Left colon (tissue), 2 donors: Measurements from ENCODE around the gene MAP2K6. TPM values are rescaled to one million over a fixed set of nuclear protein-coding genes. Genes with fewer than 3 reads are reported as not detected.

Experiments
- ATAC-seq: fragments of 200-7000 bp; cut with Tn5 transposase; one replicate; pipeline ENCODE4 v1.9.1; 2020; ENCODE audit warnings: mild to moderate bottlenecking, moderate library complexity
- DNase-seq, 2 donors: peaks; one replicate each; pipeline ENCODE4 v3.0.0-alpha.2; 2020
- intact Hi-C, 2 donors: fragments of 100-400 bp; cut with DNase I in 1 of 2; cut with micrococcal nuclease in 1 of 2; formaldehyde crosslinking; loops; one replicate each; pipeline versions ENCODE4 v1.11.2 to v1.14.0; 2022; cut with DNase I, micrococcal nuclease
- total RNA-seq, 2 donors: library from RNA; stranded (reverse); fragmentation: NEBNext Ultra II Directional; extraction: Animal tissue kit (Norgen Biotek cat#: 25700); gene quantifications; one replicate each; pipeline ENCODE4 v1.2.1, GENCODE V29; 2021
- donor health status: DM: no; HTN: no; CAD: no.
- donor health status: DM: yes; HTN: yes; CAD: no.

Gene MAP2K6
- total RNA-seq, 2 donors from 2014 or later: 58.4 to 128 TPM

DNA sequence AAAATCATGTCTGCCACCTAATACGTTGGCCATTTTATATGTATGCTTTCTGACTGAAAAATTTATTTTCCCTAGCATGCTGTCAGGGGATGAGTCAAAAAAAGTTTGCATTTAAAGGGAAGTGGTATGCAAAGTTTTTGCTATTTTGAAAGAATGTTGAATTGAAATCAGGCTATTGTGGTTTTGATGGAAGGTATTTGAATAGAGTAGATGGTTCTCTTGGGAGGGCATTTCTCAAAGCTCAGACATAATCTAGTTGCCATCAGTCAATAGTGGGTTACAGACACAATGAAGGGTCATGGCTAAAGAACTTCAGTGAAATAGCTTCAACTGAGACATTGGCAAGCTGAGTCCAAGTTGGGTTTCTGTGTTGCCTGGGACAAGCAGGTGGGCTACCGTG lies 102.4 kb downstream of the MAP2K6 start:
- ATAC-seq (no peak), DNase-seq (no peak)
- intact Hi-C loops: no loop called here

DNA sequence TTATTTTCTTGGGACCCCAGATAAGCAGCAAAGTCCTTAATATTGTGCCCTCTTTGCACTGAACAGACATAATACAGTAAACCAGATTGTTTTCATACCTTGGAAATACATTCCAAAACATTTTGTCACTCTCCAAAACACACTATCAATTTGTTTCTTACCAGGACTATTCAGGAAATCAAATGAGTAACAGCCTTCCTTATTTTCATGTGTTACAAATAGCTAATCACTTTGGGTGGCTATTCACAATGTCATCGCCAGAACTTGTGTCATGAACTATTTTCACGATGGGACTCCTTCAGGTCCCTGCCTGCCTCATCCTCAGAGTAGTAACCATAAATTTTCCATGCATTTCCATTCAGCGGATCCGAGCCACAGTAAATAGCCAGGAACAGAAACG lies 104.5 kb downstream of the MAP2K6 start:
- ATAC-seq (no peak), DNase-seq (no peak)
- intact Hi-C loops: no loop called here

DNA sequence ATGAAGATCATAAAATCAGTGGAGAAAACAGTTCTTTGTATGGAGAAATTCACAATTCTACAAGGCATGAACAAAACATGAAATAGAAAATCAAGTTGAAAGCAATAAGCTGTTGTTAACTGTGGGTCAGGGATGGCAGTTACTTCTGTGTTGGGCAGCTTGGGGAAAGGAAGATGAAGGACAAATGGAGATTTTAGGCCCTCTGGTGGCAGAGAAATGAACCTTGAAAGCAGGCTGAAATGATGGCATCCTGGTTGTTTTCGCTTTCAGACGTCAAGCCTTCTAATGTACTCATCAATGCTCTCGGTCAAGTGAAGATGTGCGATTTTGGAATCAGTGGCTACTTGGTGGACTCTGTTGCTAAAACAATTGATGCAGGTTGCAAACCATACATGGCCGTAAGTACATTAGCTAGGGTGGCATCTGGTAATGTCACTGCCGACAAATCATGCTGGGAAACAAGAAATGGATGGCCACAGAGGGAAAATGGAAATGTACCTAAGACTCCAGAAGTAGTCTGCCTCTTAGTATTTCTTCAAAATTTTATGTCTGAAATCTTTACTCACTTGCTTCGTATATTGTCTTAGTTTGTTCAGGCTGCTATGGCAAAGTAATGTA lies 108.9 kb downstream of the MAP2K6 start:
- ATAC-seq: peak; percentile 83
- intact Hi-C loops: loop anchor here in 1 of 2 donors (5.0 to 10.0 kb wide), 2 partner anchors 191 to 621 kb away; no protein-coding TSS in a partner anchor
- no peak for DNase-seq

- intact Hi-C loops: loop anchor here in 1 of 2 donors (5.0 to 10.0 kb wide), 2 partner anchors 193 to 620 kb away; no protein-coding TSS in a partner anchor
- ATAC-seq (no peak), DNase-seq (no peak)
These were observed 110.4 kb downstream of the MAP2K6 start for GRCh38 chr17:69524854-69525253.

DNA sequence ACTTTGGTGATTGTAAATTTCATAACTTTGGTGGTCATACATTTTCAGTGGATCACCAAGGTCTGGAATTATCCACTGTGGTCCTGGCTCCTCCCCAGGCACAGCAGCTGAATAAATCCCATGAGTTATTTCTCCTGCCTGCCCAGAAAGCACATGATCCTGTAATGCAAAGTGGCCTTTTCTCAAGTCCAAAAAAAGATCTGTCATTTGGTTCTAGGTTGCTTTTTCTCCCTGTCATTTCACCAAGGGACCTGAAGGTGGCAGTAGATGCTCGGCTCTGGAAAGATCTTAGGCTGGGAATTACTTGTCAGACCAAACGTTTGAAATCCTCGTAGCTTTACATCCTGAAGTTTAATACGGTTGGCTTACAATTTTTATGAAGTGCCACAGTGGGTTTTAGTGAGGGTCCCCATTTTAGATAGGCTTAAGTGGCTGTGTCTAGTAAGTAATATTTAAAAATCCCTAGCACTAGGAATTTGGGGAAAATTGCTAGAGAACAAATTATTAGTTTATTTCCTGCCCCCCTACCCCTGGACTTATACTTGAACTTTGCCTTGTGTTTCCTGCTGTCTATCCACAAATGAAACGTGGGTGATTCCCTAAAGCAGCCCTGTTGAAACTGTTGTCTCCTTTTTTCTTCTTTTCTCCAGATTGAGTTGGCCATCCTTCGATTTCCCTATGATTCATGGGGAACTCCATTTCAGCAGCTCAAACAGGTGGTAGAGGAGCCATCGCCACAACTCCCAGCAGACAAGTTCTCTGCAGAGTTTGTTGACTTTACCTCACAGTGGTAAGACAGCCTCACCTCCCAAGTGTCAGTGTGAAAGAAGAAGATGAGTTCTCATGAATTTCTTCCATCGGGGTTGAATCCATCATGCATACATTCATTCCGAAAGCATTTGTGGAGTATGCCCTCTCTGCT lies 111.7 kb downstream of the MAP2K6 start:
- DNase-seq: peak in 1 of 2 donors; percentile 21
- ATAC-seq: peak; percentile 63
- intact Hi-C loops: loop anchor here in 1 of 2 donors (10.0 kb wide), 1 partner anchor 619 kb away; no protein-coding TSS in a partner anchor

- DNase-seq: no peak
- ATAC-seq: no peak
- intact Hi-C loops: loop anchor here in 1 of 2 donors (10.0 kb wide), 1 partner anchor 617 kb away; no protein-coding TSS in a partner anchor
These were observed 113.5 kb downstream of the MAP2K6 start for GRCh38 chr17:69528035-69528434.

GRCh38 chr17:69533481-69534234 lies 119.2 kb downstream of the MAP2K6 start:
- ATAC-seq (no peak), DNase-seq (no peak)
- intact Hi-C loops: no loop called here

DNA sequence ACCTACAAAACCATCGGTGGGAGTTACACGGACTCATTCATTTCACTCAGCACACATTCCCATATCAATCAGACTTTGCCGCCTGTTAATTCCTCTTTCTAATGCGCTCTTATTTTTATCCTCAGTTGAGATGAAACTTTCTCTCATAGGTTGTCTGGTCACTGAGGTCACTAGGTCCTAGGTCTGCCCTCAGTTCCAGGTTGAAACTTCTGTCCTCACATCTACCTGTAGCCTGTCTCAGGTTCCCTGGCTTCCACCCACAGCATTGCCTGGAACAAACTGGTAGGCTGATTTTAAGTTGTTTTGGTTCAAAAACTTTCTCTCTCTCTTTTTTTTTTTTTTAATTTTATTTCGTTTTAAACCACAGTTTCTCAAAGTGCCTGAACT lies 119.7 kb downstream of the MAP2K6 start:
- DNase-seq: no peak

GRCh38 chr17:69535016-69535570 lies 120.6 kb downstream of the MAP2K6 start:
- intact Hi-C loops: no loop called here
- DNase-seq (peak in 1 of 2 donors; percentile 16), ATAC-seq (peak; percentile 78)

More for the DNA sequence above, 119.7 kb downstream of the MAP2K6 start:
- ATAC-seq: no peak
- intact Hi-C loops: no loop called here

DNA sequence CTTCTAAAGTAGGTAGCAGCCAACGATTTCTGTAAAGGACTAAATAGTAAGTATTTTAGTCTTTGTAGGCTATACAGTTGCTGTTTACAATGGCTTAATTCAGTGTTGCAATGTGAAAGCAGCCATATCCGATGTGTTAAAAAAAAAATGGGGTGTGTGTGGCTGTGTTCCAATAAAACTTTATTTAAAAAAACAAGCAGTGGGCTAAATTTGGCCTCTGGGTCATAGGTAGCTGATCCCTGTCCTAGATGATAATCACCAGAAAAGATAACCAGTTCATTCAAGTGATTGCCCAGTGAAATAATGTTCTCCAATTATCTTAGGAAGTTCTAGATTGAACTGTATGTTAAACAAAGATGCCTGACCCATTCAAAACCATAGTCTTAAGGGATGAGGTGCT lies 124.3 kb downstream of the MAP2K6 start:
- ATAC-seq (no peak), DNase-seq (no peak)

DNA sequence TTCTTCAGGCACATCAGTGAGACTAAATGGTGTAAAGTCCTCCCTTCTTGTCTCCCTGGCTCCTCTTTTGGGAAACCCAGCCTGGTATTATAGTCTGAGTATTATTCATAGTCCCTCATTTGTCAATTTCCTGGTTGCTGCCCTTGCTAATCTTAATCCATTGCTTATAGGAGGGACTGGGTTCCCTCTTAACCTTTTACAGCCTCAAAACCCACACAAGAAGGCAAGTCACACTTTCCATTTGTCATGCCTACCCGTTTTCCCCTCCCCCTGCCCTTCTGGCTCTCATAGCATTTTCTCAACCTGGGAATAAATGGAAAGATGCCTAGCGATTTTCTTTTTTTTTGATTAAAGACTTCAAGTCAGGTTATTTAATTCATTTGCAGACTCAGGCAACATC lies 124.8 kb downstream of the MAP2K6 start:
- ATAC-seq: peak; percentile 1
- intact Hi-C loops: no loop called here

More for the DNA sequence above, 124.3 kb downstream of the MAP2K6 start:
- intact Hi-C loops: no loop called here

DNA sequence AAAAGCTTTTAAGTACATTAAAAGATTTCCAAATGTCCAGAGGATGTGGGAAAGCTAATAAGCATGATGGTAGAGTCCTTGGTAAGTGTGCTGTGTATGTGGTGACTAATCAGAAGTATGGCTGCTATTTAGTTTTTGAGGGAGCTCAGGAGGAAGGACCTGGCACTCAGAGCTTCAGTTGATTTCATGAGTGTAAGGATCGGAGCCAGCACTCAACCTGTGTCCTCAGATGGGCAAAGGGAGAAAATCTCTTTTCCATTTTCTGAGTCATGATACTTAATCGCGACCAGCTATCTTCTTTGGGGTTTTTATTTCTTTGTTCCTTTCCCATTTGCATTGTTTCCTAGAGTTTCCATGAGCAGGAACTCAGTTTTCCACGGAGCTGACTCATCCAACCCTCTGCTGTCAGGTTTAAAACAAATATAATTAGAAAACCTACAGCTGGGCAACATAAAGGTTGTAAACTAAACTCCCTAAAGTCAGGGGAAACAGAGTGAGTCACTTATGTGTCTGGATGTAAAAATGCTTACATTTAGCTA lies 125.4 kb downstream of the MAP2K6 start:
- peak; percentile 86 for ATAC-seq

More for the DNA sequence above, 124.8 kb downstream of the MAP2K6 start:
- no peak for DNase-seq

DNA sequence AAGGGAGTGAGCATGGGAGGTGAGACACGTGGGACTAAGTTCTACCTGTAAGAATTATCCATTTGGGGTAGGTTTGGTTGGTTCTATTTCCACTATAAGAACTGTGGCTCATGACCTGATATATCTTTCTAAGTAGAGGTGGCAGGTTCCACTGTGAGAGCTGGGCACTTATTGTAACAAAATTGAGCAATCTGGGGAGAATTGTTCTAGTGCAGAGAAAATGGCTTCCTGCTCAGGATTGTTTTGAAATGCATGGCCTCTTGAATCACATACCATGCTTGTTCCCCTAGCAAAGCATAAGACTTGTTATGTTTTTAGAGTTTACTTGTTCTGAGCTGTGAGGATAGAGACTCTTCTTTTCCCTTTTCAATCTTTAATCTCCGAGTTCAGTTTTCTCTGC lies 125.9 kb downstream of the MAP2K6 start:
- intact Hi-C loops: no loop called here
- DNase-seq: no peak
- peak; percentile 5 for ATAC-seq

More for the DNA sequence above, 125.4 kb downstream of the MAP2K6 start:
- DNase-seq: no peak
- intact Hi-C loops: no loop called here

GRCh38 chr17:69547230-69547629 lies 132.7 kb downstream of the MAP2K6 start:
- DNase-seq: no peak
- intact Hi-C loops: no loop called here

GRCh38 chr17:69547947-69548346 lies 133.4 kb downstream of the MAP2K6 start:
- no peak for DNase-seq
- intact Hi-C loops: no loop called here
- no peak for ATAC-seq

More at GRCh38 chr17:69547230-69547629, 132.7 kb downstream of the MAP2K6 start:
- no peak for ATAC-seq

DNA sequence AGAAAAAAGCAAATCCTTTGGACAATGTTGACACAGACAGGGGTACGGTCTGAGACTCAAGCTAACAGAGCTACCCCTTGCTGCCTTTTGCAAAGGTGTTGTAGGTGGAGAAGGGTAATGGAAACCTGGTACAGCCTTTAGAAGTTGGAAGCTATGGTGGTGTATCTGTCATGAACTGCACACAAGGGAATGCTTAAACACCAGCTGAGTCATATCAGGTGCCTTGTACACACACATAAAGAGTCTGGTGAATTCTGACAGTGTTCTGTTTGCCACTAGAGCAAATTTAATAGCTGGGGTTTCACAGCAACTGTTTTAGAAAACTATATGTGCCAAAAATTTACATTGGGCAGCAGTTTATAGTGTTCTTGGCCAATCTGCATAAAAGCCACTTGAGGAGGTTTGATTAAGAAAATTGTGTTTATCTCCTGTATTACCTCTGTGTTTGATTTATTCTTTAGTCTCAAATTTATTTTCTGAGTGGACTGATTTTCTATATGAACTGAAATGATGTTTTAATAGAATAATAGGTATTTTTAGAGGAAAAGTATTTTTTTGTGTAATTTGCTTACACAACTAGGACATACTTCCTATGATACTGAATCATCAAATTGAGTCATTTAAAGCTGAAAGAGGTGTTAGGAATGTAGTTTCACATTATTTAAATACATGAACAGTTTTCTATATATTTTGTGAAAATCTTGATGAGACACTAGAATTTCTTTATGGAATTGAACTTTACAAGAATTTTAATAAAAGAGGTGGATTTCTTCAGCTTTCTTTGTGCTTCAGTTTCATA lies 136.9 kb downstream of the MAP2K6 start:
- no peak for ATAC-seq
- DNase-seq: no peak
- intact Hi-C loops: no loop called here

- intact Hi-C loops: no loop called here
- DNase-seq (no peak), ATAC-seq (no peak)
These were observed 138.6 kb downstream of the MAP2K6 start for GRCh38 chr17:69552986-69553667.
